Anterior cingulate cortex (tissue), 58 donors: ENCODE measurements around the gene FKBP1A.

Source experiments
- DNase-seq, 58 donors: peaks; one replicate each; lab custom pipeline; 2025; lab: John Stamatoyannopoulos, UW

Gene FKBP1A

GRCh38 chr20:1388741-1389483 is 3.9 kb downstream of the FKBP1A start:
- DNase-seq, result no peak

GRCh38 chr20:1388253-1388652 is 4.6 kb downstream of the FKBP1A start:
- DNase-seq, result no peak

- DNase-seq, result no peak
Measured at GRCh38 chr20:1386323-1386722, 6.5 kb downstream of the FKBP1A start.

GRCh38 chr20:1383623-1384404 is 9.0 kb downstream of the FKBP1A start:
- no peak for DNase-seq

- DNase-seq, result no peak
Measured at GRCh38 chr20:1382670-1383069, 10.2 kb downstream of the FKBP1A start.

- DNase-seq, result peak in 1 of 58 donors; percentile 18
Measured at GRCh38 chr20:1381753-1382591, 10.9 kb downstream of the FKBP1A start.

GRCh38 chr20:1378735-1379125 is 14.1 kb downstream of the FKBP1A start:
- DNase-seq, result no peak

GRCh38 chr20:1377984-1378734 is 14.7 kb downstream of the FKBP1A start:
- DNase-seq, result no peak

GRCh38 chr20:1377341-1377871 is 15.4 kb downstream of the FKBP1A start:
- no peak for DNase-seq

GRCh38 chr20:1376408-1377270 is 16.2 kb downstream of the FKBP1A start:
- no peak for DNase-seq

- no peak for DNase-seq
Measured at GRCh38 chr20:1376007-1376406, 16.8 kb downstream of the FKBP1A start.

GRCh38 chr20:1375515-1375914 is 17.3 kb downstream of the FKBP1A start:
- no peak for DNase-seq

- DNase-seq, result no peak
Measured at GRCh38 chr20:1374246-1374645, 18.6 kb downstream of the FKBP1A start.

GRCh38 chr20:1373614-1374013 is 19.2 kb downstream of the FKBP1A start:
- DNase-seq, result peak in 41 of 58 donors; percentile 14 to 89 (median 62)

- DNase-seq, result no peak
Measured at GRCh38 chr20:1373036-1373435, 19.8 kb downstream of the FKBP1A start.

- DNase-seq, result no peak
Measured at GRCh38 chr20:1371830-1372539, 20.9 kb downstream of the FKBP1A start.

- DNase-seq, result no peak
Measured at GRCh38 chr20:1371202-1371782, 21.6 kb downstream of the FKBP1A start.

GRCh38 chr20:1370548-1371110 is 22.2 kb downstream of the FKBP1A start:
- no peak for DNase-seq
